ENCODE data around the gene SGMS2.

SGMS2 gene

DNA sequence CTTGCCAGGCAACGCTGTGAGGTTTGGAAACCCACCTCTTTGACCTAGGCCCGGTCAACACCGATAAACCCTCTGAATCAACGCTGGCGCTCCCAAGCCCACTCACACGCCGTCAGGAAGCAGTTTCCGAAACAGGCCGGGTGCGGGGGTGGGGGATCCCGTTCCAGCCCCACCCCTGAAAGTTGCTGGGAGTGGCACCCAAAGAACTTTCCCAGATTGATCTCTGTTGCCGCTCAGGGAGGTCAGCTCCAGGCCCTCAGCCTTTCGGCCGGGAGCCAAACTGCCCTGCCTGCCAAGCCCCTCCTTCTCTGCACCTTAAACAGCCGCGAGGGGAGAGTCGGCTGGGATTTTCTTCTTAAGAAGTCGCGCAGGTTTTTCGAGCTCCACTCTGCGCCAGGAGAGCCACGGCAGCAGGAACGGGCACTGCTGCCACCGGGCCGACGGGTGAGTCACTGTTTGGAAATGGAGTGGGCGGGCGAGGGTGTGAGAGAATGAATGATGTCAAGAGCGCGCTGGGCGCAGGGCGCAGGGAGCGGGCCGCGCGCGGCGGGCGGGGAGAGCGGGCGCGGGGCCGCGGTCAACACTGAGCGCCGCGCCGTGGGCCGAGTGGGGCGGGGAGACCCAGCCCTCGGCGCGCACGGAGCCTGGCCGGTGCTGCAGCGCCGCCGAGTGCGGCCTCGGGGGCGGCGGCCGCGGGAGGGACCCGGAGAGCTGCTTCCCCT is at the start of gene SGMS2:
TSS of gene SGMS2 (plus strand) at position 583 of the 722 bp plus-strand sequence. CDS start 70,622 bp downstream, outside the sequence.
- H3K9me3 Mint-ChIP-seq: no peaks in the 10 kb centered on the region
- no peaks in the 10 kb centered on the region for H3K36me3 Mint-ChIP-seq
- ATAC-seq: peak; percentile 69
- H3K4me1 Mint-ChIP-seq: peaks cover 22% of the 10 kb centered on the region
- peak within 1 kb of the TSS; percentile 51 for H3K27ac Mint-ChIP-seq
- peak within 1 kb of the TSS; percentile 84 for H3K4me3 Mint-ChIP-seq
- H3K27me3 Mint-ChIP-seq: peaks cover 43% of the 10 kb centered on the region

DNA sequence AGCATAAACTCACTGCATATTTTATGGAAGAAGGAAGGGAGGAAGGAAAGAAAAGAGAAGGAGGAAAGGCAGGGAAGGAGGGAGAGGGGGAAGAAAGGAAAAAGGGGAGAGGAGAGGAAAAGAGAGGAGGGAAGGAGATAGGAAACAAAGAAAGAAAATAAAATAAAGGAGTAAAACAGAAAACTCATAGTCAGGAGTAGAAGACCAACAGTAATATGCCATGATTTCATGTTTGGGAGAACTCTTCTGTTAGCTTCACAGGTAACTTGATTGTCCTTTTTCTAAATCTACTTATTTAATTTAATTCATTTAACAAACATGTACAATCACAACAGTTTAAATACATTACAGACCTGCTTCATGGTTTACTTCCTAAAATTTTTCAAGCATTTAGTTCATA is 46.8 kb upstream of the SGMS2 start:
- no peaks in the 10 kb centered on the region for H3K36me3 Mint-ChIP-seq
- no peak for ATAC-seq
- no peaks in the 10 kb centered on the region for H3K4me1 Mint-ChIP-seq
- H3K27me3 Mint-ChIP-seq: peaks cover 39% of the 10 kb centered on the region
- no peak overlapping the region for H3K27ac Mint-ChIP-seq
- no peak overlapping the region for H3K4me3 Mint-ChIP-seq
- H3K9me3 Mint-ChIP-seq: peaks cover 17% of the 10 kb centered on the region

DNA sequence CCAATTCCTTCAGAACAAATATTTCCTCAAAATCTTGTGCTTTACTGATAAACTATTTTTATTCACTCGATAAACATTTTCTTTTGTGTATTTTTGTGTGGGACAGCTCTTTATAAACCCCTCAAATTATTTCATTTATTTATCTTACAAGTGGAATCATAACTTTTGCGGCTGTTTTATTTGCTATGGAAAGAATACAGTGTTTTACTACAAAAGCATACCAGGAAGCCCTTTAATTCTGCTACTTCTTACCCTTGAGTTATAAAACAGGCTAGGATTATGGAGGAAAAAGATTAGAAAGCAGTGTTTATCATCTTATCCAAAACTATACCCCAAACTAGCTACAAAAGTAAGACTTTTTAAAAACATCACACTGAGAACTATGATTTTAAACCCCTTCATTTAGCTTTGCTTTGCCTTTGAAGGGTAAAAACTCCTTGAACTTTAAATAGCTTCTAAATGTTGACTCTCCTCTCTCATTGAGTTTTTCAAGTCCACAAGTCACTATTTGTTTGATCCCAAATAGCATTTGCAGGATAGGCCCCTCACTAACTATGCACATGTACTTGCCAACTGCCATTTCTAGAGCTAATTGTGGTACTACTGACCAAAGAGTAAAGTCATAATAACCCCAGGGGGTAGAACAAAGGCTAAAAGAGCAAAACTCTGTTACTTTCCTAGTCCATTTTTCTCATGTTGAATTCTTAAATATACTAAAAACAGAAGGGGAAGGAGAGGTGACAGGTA is 45.8 kb upstream of the SGMS2 start:
- Mint-ChIP-seq H3K36me3 (no peaks in the 10 kb centered on the region), H3K4me3 (no peak overlapping the region), H3K27me3 (peaks cover 30% of the 10 kb centered on the region)

DNA sequence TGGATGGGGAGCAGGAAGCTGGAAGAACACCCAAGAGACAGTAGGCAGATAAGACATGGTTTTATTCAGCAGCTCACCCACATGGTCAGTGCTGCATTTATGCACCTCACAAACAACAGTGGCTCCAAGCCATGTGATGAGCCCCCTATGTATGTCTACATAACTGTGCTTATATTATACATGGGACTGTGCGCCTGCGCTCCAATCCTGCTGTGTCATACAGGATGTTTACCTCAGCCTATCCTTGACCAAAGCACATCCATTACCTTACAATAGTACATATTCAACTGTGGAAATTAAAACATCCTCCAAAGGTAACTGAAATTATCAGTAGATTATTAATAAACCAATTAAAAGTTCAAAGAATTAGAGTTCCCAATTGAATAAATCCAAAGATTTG is 44.1 kb upstream of the SGMS2 start:
- Mint-ChIP-seq H3K4me3 (no peak overlapping the region), H3K36me3 (no peaks in the 10 kb centered on the region), H3K27me3 (peaks cover 21% of the 10 kb centered on the region), H3K4me1 (no peaks in the 10 kb centered on the region), H3K27ac (no peak overlapping the region), H3K9me3 (peaks cover 16% of the 10 kb centered on the region)
- no peak for ATAC-seq

More for the DNA sequence above, 45.8 kb upstream of the SGMS2 start:
- no peaks in the 10 kb centered on the region for H3K4me1 Mint-ChIP-seq
- H3K9me3 Mint-ChIP-seq: peaks cover 16% of the 10 kb centered on the region
- ATAC-seq: no peak
- H3K27ac Mint-ChIP-seq: no peak overlapping the region

DNA sequence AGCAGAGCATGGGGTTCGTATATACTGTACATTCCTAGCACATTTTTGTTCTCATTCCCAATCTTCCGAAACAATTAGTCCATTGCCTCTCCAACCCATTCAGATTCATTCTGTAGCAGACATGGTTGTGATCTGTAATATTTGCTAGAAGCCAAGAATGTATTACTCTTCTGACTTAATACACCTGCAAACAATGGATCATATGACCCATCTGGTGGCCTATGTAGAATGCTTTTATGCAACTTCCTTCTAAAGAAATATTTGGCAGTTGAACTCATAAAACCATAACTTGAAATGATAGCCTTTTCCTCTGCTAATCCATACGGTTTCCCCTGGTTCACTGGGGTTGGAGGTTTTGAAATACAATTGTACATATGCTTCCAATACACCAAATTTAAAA is 32.8 kb upstream of the SGMS2 start:
- H3K36me3 Mint-ChIP-seq: no peaks in the 10 kb centered on the region
- ATAC-seq: no peak
- H3K9me3 Mint-ChIP-seq: peaks cover 5% of the 10 kb centered on the region
- no peak overlapping the region for H3K4me3 Mint-ChIP-seq
- no peak overlapping the region for H3K27ac Mint-ChIP-seq
- no peaks in the 10 kb centered on the region for H3K4me1 Mint-ChIP-seq
- peaks cover 22% of the 10 kb centered on the region for H3K27me3 Mint-ChIP-seq

DNA sequence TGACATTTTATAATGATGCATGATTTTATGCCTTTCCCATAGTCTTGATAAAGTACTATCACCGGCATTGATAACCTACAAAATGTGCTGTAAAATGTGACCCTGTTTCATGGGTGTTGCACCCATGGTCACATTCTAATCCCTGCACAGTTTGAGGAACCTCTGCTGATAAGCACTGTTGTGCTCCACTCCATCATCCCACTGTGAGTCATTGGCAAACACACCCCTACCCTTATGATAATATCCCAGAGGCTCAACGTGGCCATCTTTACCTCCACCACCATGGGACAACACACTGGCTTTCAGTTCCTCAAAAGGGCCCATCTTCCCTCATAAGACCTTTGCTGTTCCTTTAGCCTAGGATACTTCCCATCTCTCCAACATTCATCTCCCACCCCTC is 32.0 kb upstream of the SGMS2 start:
- Mint-ChIP-seq H3K27ac (no peak overlapping the region), H3K4me3 (no peak overlapping the region), H3K4me1 (no peaks in the 10 kb centered on the region), H3K36me3 (no peaks in the 10 kb centered on the region), H3K9me3 (no peaks in the 10 kb centered on the region), H3K27me3 (peaks cover 22% of the 10 kb centered on the region)
- no peak for ATAC-seq

DNA sequence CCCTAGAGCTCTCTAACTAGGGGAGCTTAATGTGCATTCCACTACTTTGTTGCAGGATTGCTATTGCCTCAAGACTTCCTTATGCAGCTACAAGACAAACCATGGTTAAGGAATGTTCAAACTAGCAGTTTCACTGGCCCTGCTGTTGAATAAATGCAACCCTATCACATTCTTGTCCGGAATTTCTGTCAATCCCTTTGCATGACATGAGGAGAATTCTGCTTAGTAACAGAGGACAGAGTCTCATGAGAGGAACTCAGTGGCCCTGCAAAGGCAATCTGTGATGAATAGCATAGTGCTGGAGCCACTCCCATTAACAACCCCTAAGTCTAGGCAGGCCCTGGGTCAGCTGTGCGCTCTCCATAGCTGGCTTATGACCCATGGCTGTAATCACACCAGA is 30.7 kb upstream of the SGMS2 start:
- Mint-ChIP-seq H3K4me3 (no peak overlapping the region), H3K27me3 (peaks cover 22% of the 10 kb centered on the region), H3K4me1 (no peaks in the 10 kb centered on the region), H3K36me3 (no peaks in the 10 kb centered on the region), H3K27ac (no peak overlapping the region), H3K9me3 (no peaks in the 10 kb centered on the region)
- ATAC-seq: no peak

DNA sequence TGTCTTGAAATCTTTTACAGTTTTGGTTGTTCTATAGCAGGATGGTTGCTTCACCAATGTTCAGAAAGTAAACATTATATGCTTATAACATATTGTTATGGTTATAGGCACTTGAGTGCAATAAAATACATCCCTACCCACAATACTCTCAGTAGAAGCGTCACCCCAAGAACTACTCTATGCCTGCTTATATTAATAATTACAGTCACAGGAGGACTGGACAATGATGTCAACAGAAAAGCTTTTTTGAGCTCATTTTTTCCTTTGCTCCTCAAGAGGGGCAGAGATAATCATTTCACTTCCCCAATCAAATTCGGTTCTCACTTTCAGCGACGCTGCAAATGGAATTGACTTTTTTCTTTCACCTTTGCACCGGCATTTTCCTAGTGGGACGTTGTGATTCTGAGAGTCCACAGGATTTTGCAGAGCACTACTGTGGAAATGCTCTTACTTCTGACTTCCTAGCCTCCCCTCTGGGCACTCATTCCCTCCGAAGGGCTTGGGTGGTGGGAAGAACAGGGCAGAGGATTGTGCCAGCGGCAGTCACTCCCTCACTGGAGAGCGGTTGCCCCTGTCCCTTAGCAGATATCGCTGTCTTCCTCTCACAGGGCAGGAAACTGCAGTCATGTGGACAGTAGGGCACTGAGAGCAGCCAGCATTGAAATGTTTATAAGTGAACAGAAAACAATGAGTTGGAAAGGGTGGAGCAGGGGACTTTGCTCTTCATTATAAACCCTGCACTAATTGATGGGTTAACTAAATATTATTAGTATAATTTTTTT is 24.9 kb upstream of the SGMS2 start:
- ATAC-seq: no peak
- peaks cover 46% of the 10 kb centered on the region for H3K27me3 Mint-ChIP-seq

DNA sequence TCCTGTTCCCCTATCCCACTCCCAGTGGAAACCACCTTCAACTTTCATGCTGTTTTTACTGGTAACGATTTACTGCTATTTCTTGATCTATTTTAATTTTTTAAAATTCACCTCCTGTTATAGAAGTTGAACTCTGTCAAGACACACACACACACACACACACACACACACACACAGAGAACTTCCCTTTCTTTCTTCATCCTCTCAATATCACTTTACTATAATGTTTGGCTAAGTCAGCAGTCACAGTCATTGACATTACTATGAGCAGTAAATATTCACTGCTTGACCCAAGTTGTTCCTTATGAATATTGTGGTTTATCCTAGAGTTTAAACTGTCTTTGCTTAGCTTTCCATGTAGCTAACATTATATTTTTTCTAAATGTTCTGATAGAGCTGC is 24.0 kb upstream of the SGMS2 start:
- no peak overlapping the region for H3K4me3 Mint-ChIP-seq
- peaks cover 2% of the 10 kb centered on the region for H3K9me3 Mint-ChIP-seq
- ATAC-seq: no peak
- H3K27me3 Mint-ChIP-seq: peaks cover 42% of the 10 kb centered on the region
- H3K27ac Mint-ChIP-seq: no peak overlapping the region
- H3K4me1 Mint-ChIP-seq: no peaks in the 10 kb centered on the region
- H3K36me3 Mint-ChIP-seq: no peaks in the 10 kb centered on the region

More for the DNA sequence above, 24.9 kb upstream of the SGMS2 start:
- Mint-ChIP-seq H3K4me3 (no peak overlapping the region), H3K9me3 (peaks cover 2% of the 10 kb centered on the region), H3K27ac (no peak overlapping the region), H3K4me1 (no peaks in the 10 kb centered on the region), H3K36me3 (no peaks in the 10 kb centered on the region)

DNA sequence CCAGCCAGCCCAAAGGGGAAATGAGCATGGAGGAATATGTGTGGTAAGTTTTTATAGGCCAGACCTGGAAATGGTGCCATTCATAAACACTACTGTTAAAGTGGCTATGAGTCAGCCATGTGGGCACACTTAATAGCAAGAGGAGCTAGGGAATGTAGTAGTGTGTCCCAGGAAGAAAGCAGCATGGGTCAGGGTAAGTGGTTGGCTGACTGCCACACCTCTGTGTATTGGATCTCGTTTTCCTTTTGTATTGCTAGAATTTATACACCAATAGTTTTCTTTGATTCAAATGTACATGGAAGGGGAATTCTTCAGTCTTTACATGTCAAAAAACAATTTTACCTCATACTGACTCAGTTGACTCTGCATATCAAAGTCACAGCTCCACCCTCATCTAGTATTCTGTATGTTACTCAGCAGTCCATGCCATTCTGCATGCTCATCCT is 22.9 kb upstream of the SGMS2 start:
- Mint-ChIP-seq H3K36me3 (no peaks in the 10 kb centered on the region), H3K9me3 (peaks cover 2% of the 10 kb centered on the region), H3K4me1 (no peaks in the 10 kb centered on the region), H3K27me3 (peaks cover 39% of the 10 kb centered on the region), H3K4me3 (no peak overlapping the region), H3K27ac (no peak overlapping the region)
- no peak for ATAC-seq

DNA sequence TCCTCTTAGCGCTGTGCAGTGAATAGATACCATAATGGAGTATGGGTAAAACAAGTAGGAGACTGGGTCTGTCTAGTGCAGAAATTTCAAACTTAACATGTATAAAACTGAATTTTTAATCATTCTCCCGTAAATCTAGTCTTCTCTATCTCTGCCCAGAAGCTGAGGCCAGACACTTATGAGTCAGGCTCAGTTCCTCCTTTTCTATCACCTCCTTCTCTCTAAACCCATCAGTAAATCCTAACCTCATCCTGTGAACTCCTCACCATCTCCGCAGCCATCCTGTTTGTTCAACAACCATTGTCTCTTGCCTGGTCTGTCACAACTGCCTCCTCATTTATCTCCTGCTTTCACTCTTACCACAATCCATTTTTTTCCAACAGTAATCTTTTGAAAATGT is 19.8 kb upstream of the SGMS2 start:
- no peaks in the 10 kb centered on the region for H3K36me3 Mint-ChIP-seq

DNA sequence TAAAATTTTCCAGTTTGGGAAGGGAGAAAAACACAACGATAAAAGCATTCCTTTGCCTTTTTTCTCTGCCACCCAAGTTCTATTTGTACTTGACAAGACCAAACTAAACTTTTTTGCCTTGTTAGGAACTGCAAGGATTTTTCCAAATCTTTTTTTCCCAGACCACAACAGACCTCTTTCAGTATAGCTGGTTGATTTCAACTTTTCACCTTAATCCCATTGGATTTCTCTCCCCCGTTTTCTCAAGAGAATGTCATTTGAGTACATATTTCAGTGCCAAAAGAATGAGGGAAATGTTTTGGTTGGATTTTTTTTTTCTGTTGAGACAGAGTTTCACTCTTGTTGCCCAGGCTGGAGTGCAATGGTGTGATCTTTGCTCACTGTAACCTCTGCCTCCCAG is 18.5 kb upstream of the SGMS2 start:
- no peaks in the 10 kb centered on the region for H3K36me3 Mint-ChIP-seq
- no peak for ATAC-seq
- peaks cover 33% of the 10 kb centered on the region for H3K27me3 Mint-ChIP-seq
- H3K27ac Mint-ChIP-seq: no peak overlapping the region
- H3K4me3 Mint-ChIP-seq: no peak overlapping the region
- peaks cover 2% of the 10 kb centered on the region for H3K9me3 Mint-ChIP-seq
- H3K4me1 Mint-ChIP-seq: no peaks in the 10 kb centered on the region

More for the DNA sequence above, 19.8 kb upstream of the SGMS2 start:
- ATAC-seq: no peak
- Mint-ChIP-seq H3K4me1 (no peaks in the 10 kb centered on the region), H3K27ac (no peak overlapping the region), H3K9me3 (peaks cover 2% of the 10 kb centered on the region), H3K4me3 (no peak overlapping the region), H3K27me3 (peaks cover 39% of the 10 kb centered on the region)

DNA sequence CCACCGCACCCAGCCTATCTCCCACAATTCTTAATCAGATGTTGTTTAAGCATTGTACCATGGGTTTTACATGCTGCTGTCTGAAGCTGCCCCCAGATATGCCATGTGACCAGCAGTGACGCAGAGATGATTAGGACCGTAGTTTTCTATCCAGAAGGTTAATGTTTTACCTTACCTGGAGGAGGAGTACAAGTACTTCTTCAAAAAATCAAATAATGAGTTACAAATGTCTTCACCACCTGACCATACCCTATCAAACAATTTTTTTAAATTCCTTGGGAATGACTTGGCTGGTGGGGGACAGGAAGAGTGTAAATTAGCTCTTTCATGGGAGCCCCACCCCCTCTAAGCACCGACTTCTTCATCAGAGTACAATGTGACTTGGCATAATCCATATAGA is 16.2 kb upstream of the SGMS2 start:
- H3K27me3 Mint-ChIP-seq: peaks cover 14% of the 10 kb centered on the region
- no peak overlapping the region for H3K27ac Mint-ChIP-seq
- H3K4me1 Mint-ChIP-seq: no peaks in the 10 kb centered on the region
- no peak overlapping the region for H3K4me3 Mint-ChIP-seq
- no peaks in the 10 kb centered on the region for H3K9me3 Mint-ChIP-seq
- no peaks in the 10 kb centered on the region for H3K36me3 Mint-ChIP-seq
- no peak for ATAC-seq

DNA sequence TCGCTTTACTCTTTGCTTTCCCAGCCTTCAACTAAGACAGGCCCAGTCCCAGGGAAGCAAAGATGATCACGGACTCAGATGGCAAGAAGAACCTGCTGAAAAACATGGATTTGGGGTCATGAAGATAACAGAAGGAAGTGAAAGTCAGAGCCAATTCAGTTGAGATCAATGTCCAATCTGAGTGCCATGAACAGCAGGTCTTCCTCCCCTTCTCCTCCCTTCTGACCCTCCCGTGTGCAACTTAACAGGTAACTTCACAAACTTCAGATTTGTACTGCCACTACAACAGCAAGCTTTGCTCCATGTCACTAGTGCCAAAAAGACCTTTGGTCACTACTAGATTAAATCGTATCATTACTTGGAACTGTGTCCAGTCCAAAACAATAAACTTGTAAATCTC is 15.5 kb upstream of the SGMS2 start:
- Mint-ChIP-seq H3K27ac (no peak overlapping the region), H3K36me3 (no peaks in the 10 kb centered on the region), H3K27me3 (peaks cover 7% of the 10 kb centered on the region), H3K9me3 (no peaks in the 10 kb centered on the region), H3K4me3 (no peak overlapping the region), H3K4me1 (no peaks in the 10 kb centered on the region)
- ATAC-seq: no peak

DNA sequence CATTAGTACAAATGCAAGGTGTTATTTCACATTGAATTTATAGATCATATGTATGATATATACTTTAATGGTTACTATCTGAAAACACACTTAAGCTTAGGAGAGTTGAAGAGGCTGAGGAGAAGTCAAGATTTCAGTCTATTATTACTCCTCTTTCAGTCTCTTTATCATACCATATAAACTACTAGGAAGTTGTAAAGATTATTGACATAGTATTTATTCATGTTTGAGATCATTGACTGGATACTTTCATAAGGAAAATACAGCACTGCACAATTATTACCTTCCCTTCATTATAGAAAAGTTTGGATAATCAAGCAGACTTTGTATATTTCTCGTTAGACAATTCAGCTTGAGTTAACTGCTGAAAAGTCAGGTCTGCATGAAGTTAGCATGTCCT is 10.0 kb upstream of the SGMS2 start:
- H3K27ac Mint-ChIP-seq: no peak overlapping the region
- H3K4me3 Mint-ChIP-seq: no peak overlapping the region
- ATAC-seq: no peak
- H3K27me3 Mint-ChIP-seq: no peaks in the 10 kb centered on the region
- H3K9me3 Mint-ChIP-seq: no peaks in the 10 kb centered on the region
- H3K36me3 Mint-ChIP-seq: no peaks in the 10 kb centered on the region
- no peaks in the 10 kb centered on the region for H3K4me1 Mint-ChIP-seq

Data from stimulated activated memory B cell treated with anti-CD40 and anti-IgM and Interleukin-4, amounts not matched to agents 10 μg/mL and 1 μg/mL and 100 μg/mL, for 72 hours (primary cell).